HEK293 (cell line): ENCODE data around the gene IGDCC3.
A peak's percentile ranks its signal among the peaks of the same experiment; 100 is the strongest.

ENCODE experiments used
- CTCF ChIP-seq: fragments of 450-650 bp; formaldehyde crosslinking; IDR thresholded peaks from 2 replicates; pipeline ENCODE4 v1.5.1; 2016; ENCODE audit warnings: missing biosample characterization, missing genetic modification characterization
- PBX3 ChIP-seq: sonication (generic); formaldehyde crosslinking; IDR thresholded peaks from 2 replicates; pipeline ENCODE4 v1.8.1; 2022; ENCODE audit warnings: mild to moderate bottlenecking, moderate library complexity, missing genetic modification reagents
- PRDM1 ChIP-seq: fragments of 450-650 bp; formaldehyde crosslinking; IDR thresholded peaks from 2 replicates; pipeline ENCODE4; 2016; ENCODE audit warnings: missing biosample characterization, missing genetic modification characterization
- ZFP41 ChIP-seq: fragments of 450-650 bp; formaldehyde crosslinking; IDR thresholded peaks from 2 replicates; pipeline ENCODE4 v1.5.1; 2016; ENCODE audit warnings: missing biosample characterization, missing genetic modification characterization, borderline replicate concordance
- ZNF280D ChIP-seq: fragments of 450-650 bp; formaldehyde crosslinking; IDR thresholded peaks from 2 replicates; pipeline ENCODE4 v1.5.1; 2016; ENCODE audit warnings: missing biosample characterization, missing genetic modification characterization
- ZNF292 ChIP-seq: fragments of 450-650 bp; formaldehyde crosslinking; IDR thresholded peaks from 2 replicates; pipeline ENCODE4 v1.5.1; 2016; ENCODE audit warnings: low read depth, missing biosample characterization, missing genetic modification characterization, borderline replicate concordance
- ZNF48 ChIP-seq: fragments of 450-650 bp; formaldehyde crosslinking; IDR thresholded peaks from 2 replicates; pipeline ENCODE4 v1.5.1; 2016; ENCODE audit warnings: missing biosample characterization, missing genetic modification characterization
- ZNF791 ChIP-seq: fragments of 450-650 bp; formaldehyde crosslinking; IDR thresholded peaks from 2 replicates; pipeline ENCODE4 v1.5.1; 2016; ENCODE audit warnings: missing biosample characterization, missing genetic modification characterization
- TF ChIP-seq, protein P1 (sequence below): fragments of 450-650 bp; formaldehyde crosslinking; IDR thresholded peaks from 2 replicates; pipeline ENCODE4 v1.5.1; 2016; ENCODE audit warnings: missing biosample characterization, missing genetic modification characterization

DNA sequence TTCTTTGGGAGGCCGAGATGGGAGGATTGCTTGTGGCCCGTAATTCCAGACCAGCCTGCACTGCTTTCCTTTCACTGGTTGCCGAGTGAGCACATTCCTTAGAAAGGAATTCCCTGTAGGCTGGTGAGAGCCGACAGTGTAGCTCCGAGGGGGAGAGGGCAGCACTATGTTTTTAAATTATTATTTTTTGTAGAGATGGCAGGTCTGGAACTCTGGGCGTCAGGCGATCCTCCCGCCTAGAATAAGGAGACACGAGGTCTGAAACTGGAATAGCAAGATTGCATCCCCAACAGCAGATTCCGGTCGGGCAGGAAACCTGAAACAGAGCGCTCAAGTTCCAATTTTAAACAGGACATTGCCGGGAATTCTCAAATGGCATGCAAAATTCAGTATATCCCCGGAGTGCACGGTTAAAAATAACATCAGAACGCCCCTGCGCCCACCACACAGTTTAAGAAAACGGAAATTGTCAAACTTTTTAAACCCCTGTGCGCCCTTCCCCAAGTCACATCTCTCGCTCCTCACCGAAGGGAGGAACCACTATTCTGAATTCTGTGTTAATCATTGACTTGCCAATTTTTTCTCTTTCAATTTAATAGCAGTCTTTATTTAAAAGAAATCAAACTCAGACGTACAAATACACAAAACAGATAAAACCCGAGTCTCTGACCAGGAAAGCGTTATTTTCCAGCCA, 74.0 kb downstream of the IGDCC3 start:
- TF ChIP-seq ZFP41 (no peak), ZNF292 (tag by site-specific recombination) (no peak), CTCF (tag by site-specific recombination) (no peak), ZNF48 (tag by site-specific recombination) (no peak), ZNF280D (tag by site-specific recombination) (no peak), PBX3 (CRISPR knock-in tag) (no peak), PRDM1 (tag by site-specific recombination) (peak; percentile 92), ZNF791 (tag by site-specific recombination) (no peak)
- TF ChIP-seq, protein P1, sequence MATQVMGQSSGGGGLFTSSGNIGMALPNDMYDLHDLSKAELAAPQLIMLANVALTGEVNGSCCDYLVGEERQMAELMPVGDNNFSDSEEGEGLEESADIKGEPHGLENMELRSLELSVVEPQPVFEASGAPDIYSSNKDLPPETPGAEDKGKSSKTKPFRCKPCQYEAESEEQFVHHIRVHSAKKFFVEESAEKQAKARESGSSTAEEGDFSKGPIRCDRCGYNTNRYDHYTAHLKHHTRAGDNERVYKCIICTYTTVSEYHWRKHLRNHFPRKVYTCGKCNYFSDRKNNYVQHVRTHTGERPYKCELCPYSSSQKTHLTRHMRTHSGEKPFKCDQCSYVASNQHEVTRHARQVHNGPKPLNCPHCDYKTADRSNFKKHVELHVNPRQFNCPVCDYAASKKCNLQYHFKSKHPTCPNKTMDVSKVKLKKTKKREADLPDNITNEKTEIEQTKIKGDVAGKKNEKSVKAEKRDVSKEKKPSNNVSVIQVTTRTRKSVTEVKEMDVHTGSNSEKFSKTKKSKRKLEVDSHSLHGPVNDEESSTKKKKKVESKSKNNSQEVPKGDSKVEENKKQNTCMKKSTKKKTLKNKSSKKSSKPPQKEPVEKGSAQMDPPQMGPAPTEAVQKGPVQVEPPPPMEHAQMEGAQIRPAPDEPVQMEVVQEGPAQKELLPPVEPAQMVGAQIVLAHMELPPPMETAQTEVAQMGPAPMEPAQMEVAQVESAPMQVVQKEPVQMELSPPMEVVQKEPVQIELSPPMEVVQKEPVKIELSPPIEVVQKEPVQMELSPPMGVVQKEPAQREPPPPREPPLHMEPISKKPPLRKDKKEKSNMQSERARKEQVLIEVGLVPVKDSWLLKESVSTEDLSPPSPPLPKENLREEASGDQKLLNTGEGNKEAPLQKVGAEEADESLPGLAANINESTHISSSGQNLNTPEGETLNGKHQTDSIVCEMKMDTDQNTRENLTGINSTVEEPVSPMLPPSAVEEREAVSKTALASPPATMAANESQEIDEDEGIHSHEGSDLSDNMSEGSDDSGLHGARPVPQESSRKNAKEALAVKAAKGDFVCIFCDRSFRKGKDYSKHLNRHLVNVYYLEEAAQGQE, result no peak; the same call in 1 of the 2 replicates
